Measurements from ENCODE around the gene TMEM100.
A peak's percentile ranks its signal among the peaks of the same experiment; 100 is the strongest.

TMEM100 gene

GRCh38 chr17:55717898-55718735 lies 4.5 kb downstream of the TMEM100 start:
- peak; percentile 48 to 54 for DNase-seq

- DNase-seq = no peak
Measured at GRCh38 chr17:55717432-55717831, 5.2 kb downstream of the TMEM100 start.

GRCh38 chr17:55710829-55711496 lies 11.7 kb downstream of the TMEM100 start:
- DNase-seq = no peak

GRCh38 chr17:55710410-55710809 lies 12.3 kb downstream of the TMEM100 start:
- DNase-seq = no peak

- DNase-seq = no peak
Measured at GRCh38 chr17:55709984-55710383, 12.7 kb downstream of the TMEM100 start.

- DNase-seq = no peak
Measured at GRCh38 chr17:55709440-55709839, 13.2 kb downstream of the TMEM100 start.

GRCh38 chr17:55708175-55708974 lies 14.3 kb downstream of the TMEM100 start:
- DNase-seq = no peak

- no peak for DNase-seq
Measured at GRCh38 chr17:55706808-55707773, 15.6 kb downstream of the TMEM100 start.

- no peak for DNase-seq
Measured at GRCh38 chr17:55705847-55706246, 16.8 kb downstream of the TMEM100 start.

GRCh38 chr17:55704401-55704800 lies 18.3 kb downstream of the TMEM100 start:
- no peak for DNase-seq

GRCh38 chr17:55702150-55702549 lies 20.5 kb downstream of the TMEM100 start:
- no peak for DNase-seq

- DNase-seq = no peak
Measured at GRCh38 chr17:55699181-55699860, 23.3 kb downstream of the TMEM100 start.

- DNase-seq = no peak
Measured at GRCh38 chr17:55694286-55694910, 28.3 kb downstream of the TMEM100 start.

GRCh38 chr17:55693254-55694216 lies 29.1 kb downstream of the TMEM100 start:
- peak in 1 of 2 donors; percentile 25 for DNase-seq

- DNase-seq = no peak
Measured at GRCh38 chr17:55692276-55692675, 30.4 kb downstream of the TMEM100 start.

- no peak for DNase-seq
Measured at GRCh38 chr17:55691666-55692065, 31.0 kb downstream of the TMEM100 start.

- DNase-seq = no peak
Measured at GRCh38 chr17:55690105-55690508, 32.6 kb downstream of the TMEM100 start.

- DNase-seq = no peak
Measured at GRCh38 chr17:55689672-55690071, 33.0 kb downstream of the TMEM100 start.

- DNase-seq = no peak
Measured at GRCh38 chr17:55688057-55688456, 34.6 kb downstream of the TMEM100 start.

- no peak for DNase-seq
Measured at GRCh38 chr17:55687037-55687436, 35.6 kb downstream of the TMEM100 start.
